HepG2 (cell line): ENCODE measurements around the gene SLC8A2. TPM values are rescaled to one million over a fixed set of nuclear protein-coding genes. Genes with fewer than 3 reads are reported as not detected.

Experiments
- ATAC-seq: fragments of 200-7000 bp; cut with Tn5 transposase; 3 replicates; pipeline ENCODE4 v1.9.1; 2020; ENCODE audit warnings: mild to moderate bottlenecking, moderate library complexity
- BruUV-seq: library from RNA; stranded (reverse); fragments of 400-500 nt; replicated peaks from 2 replicates; lab custom pipeline; 2021; lab: Mats Ljungman, UMichigan
- CTCF ChIA-PET: fragments of 300-600 bp; formaldehyde crosslinking; extraction: SDS; loops from one replicate; lab custom pipeline; 2021; ENCODE audit warnings: low total read pairs, inconsistent platforms, low intra/inter-chr PET ratio; lab: Yijun Ruan, JAX
- POLR2A ChIA-PET: fragments of 350-600 bp; sonication (Branson Sonifier 250); formaldehyde crosslinking; loops from one replicate; lab custom pipeline; 2020; ENCODE audit warnings: antibody characterized with exemption, inconsistent platforms; lab: Yijun Ruan, JAX
- DNase-seq: peaks from one replicate; pipeline ENCODE4 v3.0.0-alpha.2; 2015; ENCODE audit warnings: low spot score
- FAIRE-seq: peaks from 3 replicates; lab custom pipeline; 2011; peaks lifted over from hg19 to GRCh38; lab: Jason Lieb, UNC
- H2AFZ ChIP-seq: one replicate; pipeline ENCODE4 v1.6.1; 2011; ENCODE audit warnings: low read length, inconsistent platforms
- H3K27ac ChIP-seq: fragments of 300-600 bp; 3 replicates; pipeline ENCODE4 v1.8.0; 2011; ENCODE audit warnings: mixed run types, mild to moderate bottlenecking, mixed read lengths, low read length, inconsistent platforms; ENCODE audit not compliant: insufficient read depth; ENCODE audit errors: extremely low read length
- H3K27me3 ChIP-seq, 2 experiments: fragments of 200-600 bp in 1 of 2; 2 replicates in 1 of 2; 3 replicates in 1 of 2; pipeline versions ENCODE4 v1.6.0 to v1.8.0; 2011; ENCODE audit warnings: low read length in 2 of 2, mild to moderate bottlenecking in 2 of 2, moderate library complexity in 2 of 2, inconsistent platforms in 1 of 2; ENCODE audit not compliant: insufficient read depth in 2 of 2, control insufficient read depth in 1 of 2
- H3K36me3 ChIP-seq, 2 experiments: fragments of 200-600 bp in 1 of 2; replicated peaks in 1 of 2; 2 replicates in 1 of 2; 3 replicates in 1 of 2; pipeline versions ENCODE4 v1.5.1 to v1.8.0; 2011; ENCODE audit warnings: low read length in 2 of 2, inconsistent platforms in 1 of 2; ENCODE audit not compliant: insufficient read depth in 2 of 2, control insufficient read depth in 1 of 2
- H3K4me1 ChIP-seq: 2 replicates; pipeline ENCODE4 v1.5.1; 2012; ENCODE audit warnings: low read length, inconsistent platforms; ENCODE audit not compliant: insufficient read depth
- H3K4me2 ChIP-seq: 2 replicates; pipeline ENCODE4 v1.6.0; 2011; ENCODE audit warnings: low read depth, low read length, inconsistent platforms
- H3K4me3 ChIP-seq, 3 experiments: fragments of 200-600 bp in 1 of 3; sonication (generic), shearing (Covaris generic) in 1 of 3; replicated peaks in 1 of 3; 2 replicates each; pipeline ENCODE4 v1.5.1; 2011 to 2016; ENCODE audit warnings: low read length in 3 of 3, inconsistent platforms in 2 of 3, low read depth in 2 of 3, mild to moderate bottlenecking in 2 of 3, control low read depth in 1 of 3, mixed read lengths in 1 of 3; ENCODE audit not compliant: insufficient read depth in 1 of 3
- H3K79me2 ChIP-seq: one replicate; pipeline ENCODE4 v1.6.1; 2011; ENCODE audit warnings: low read length, inconsistent platforms; ENCODE audit not compliant: insufficient read depth
- H3K9ac ChIP-seq: 2 replicates; pipeline ENCODE4 v1.6.0; 2011; ENCODE audit warnings: mild to moderate bottlenecking, low read depth, low read length, inconsistent platforms; ENCODE audit not compliant: insufficient read depth
- H3K9me3 ChIP-seq: 2 replicates; pipeline ENCODE4 v1.5.1; 2012; ENCODE audit warnings: mild to moderate bottlenecking, low read length
- H4K20me1 ChIP-seq: 2 replicates; pipeline ENCODE4 v1.6.0; 2011; ENCODE audit warnings: inconsistent platforms, mild to moderate bottlenecking, low read length, moderate library complexity; ENCODE audit not compliant: insufficient read depth
- WGBS: methylation state at CpG from one replicate; pipeline ENCODE4 v1.1.6; 2017; ENCODE audit warnings: low lambda C conversion rate; 5-methylcytosine and 5-hydroxymethylcytosine counted together
- in situ Hi-C: cut with HindIII; loops from 2 replicates; pipeline ENCODE4 v1.10.0; 2017; ENCODE audit warnings: low pct_unique_long_range_greater_than_20kb; ENCODE audit not compliant: extremely low pct_ligation_motif_present
- intact Hi-C: fragments of 100-400 bp; cut with micrococcal nuclease; formaldehyde crosslinking; loops from one replicate; pipeline ENCODE4 v1.10.0; 2022; ENCODE audit not compliant: unreplicated experiment
- polyA plus RNA-seq, 8 experiments: library from polyadenylated mRNA; depleted of rRNA in 3 of 8; stranded (reverse) in 7 of 8; unstranded in 1 of 8; fragments of >200 nt; fragmentation: Illumina TruSeq in 4 of 8; extraction: Trizol in 4 of 8; gene quantifications; 2 replicates each; pipeline versions ENCODE4 v1.2.1 to v1.2.3, GENCODE V29; 2011 to 2016; ENCODE audit warnings: low read depth in 4 of 8, missing spikeins in 1 of 8, mixed read lengths in 1 of 8; ENCODE audit not compliant: insufficient read depth in 1 of 8
- total RNA-seq, 5 experiments: library from RNA; depleted of rRNA; stranded (reverse); fragments of >200 nt; fragmentation: Illumina TruSeq; extraction: Trizol; gene quantifications; 2 replicates each; pipeline ENCODE4 v1.2.3, GENCODE V29; 2016; ENCODE audit warnings: low read depth in 1 of 5
- TF ChIP-seq, protein P1 (sequence below): sonication (generic); formaldehyde crosslinking; IDR thresholded peaks from 2 replicates; pipeline ENCODE4 v1.4.0; 2020; ENCODE audit warnings: low read depth, missing genetic modification reagents
- TF ChIP-seq, protein P2 (sequence below): fragments of 450-650 bp; IDR thresholded peaks from 2 replicates; pipeline ENCODE4 v1.6.1; 2016

The SLC8A2 gene
- total and polyA plus RNA-seq, 2 of the 13 experiments (the other 11 are each of a cell fraction or from before 2014, with no cell fraction given), result 0.02 TPM; not detected in 1

DNA sequence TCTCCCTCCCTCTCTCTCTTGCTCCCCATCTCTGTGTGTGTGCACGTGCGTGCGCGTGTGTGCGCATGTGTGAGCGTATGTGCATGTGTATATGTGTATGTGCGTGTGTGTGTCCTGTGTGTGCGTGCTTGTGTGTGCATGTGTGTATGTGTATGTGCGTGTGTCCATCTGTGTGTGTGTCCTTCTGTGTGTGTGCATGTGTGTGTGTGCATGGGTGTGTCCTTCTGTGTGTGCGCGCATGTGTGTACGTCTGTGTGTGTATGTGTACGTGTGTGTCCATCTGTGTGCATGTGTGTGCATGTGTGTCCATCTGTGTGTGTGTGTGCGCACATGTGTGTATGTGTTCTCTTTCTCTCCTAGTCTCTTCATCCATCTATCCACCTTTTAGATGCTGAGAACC is 12.2 kb downstream of the SLC8A2 start:
- no peak overlapping the region for H3K9ac ChIP-seq
- H3K79me2 ChIP-seq, result no peaks in the 10 kb centered on the region
- H2AFZ ChIP-seq, result no peak overlapping the region
- H4K20me1 ChIP-seq, result no peaks in the 10 kb centered on the region
- H3K27ac ChIP-seq, result no peak overlapping the region
- H3K36me3 ChIP-seq, result no peaks in the 10 kb centered on the region
- in situ Hi-C loops, result no loop called here
- no TSS peak for BruUV-seq
- ChIA-PET POLR2A (no interaction called here), CTCF (no interaction called here)
- intact Hi-C loops, result no loop called here
- H3K9me3 ChIP-seq, result no peaks in the 10 kb centered on the region
- no peak for DNase-seq
- H3K4me1 ChIP-seq, result peaks cover 16% of the 10 kb centered on the region
- WGBS, result 58% methylated on average over 14 of the region's 14 CpGs
- H3K4me2 ChIP-seq, result no peak overlapping the region
- no peak for ATAC-seq
- TF ChIP-seq, protein P1, sequence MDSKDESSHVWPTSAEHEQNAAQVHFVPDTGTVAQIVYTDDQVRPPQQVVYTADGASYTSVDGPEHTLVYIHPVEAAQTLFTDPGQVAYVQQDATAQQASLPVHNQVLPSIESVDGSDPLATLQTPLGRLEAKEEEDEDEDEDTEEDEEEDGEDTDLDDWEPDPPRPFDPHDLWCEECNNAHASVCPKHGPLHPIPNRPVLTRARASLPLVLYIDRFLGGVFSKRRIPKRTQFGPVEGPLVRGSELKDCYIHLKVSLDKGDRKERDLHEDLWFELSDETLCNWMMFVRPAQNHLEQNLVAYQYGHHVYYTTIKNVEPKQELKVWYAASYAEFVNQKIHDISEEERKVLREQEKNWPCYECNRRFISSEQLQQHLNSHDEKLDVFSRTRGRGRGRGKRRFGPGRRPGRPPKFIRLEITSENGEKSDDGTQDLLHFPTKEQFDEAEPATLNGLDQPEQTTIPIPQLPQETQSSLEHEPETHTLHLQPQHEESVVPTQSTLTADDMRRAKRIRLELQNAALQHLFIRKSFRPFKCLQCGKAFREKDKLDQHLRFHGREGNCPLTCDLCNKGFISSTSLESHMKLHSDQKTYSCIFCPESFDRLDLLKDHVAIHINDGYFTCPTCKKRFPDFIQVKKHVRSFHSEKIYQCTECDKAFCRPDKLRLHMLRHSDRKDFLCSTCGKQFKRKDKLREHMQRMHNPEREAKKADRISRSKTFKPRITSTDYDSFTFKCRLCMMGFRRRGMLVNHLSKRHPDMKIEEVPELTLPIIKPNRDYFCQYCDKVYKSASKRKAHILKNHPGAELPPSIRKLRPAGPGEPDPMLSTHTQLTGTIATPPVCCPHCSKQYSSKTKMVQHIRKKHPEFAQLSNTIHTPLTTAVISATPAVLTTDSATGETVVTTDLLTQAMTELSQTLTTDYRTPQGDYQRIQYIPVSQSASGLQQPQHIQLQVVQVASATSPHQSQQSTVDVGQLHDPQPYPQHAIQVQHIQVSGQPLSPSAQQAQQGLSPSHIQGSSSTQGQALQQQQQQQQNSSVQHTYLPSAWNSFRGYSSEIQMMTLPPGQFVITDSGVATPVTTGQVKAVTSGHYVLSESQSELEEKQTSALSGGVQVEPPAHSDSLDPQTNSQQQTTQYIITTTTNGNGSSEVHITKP (CRISPR knock-in tag), result no peak
- TF ChIP-seq, protein P2, sequence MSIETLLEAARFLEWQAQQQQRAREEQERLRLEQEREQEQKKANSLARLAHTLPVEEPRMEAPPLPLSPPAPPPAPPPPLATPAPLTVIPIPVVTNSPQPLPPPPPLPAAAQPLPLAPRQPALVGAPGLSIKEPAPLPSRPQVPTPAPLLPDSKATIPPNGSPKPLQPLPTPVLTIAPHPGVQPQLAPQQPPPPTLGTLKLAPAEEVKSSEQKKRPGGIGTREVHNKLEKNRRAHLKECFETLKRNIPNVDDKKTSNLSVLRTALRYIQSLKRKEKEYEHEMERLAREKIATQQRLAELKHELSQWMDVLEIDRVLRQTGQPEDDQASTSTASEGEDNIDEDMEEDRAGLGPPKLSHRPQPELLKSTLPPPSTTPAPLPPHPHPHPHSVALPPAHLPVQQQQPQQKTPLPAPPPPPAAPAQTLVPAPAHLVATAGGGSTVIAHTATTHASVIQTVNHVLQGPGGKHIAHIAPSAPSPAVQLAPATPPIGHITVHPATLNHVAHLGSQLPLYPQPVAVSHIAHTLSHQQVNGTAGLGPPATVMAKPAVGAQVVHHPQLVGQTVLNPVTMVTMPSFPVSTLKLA, result peak; percentile 85
- no peak overlapping the region for H3K4me3 ChIP-seq
- no peak for FAIRE-seq
- peaks cover 5 to 60% of the 10 kb centered on the region in 2 experiments for H3K27me3 ChIP-seq
